ENCODE data around the gene IGF1. TPM values are rescaled to one million over a fixed set of nuclear protein-coding genes. Genes with fewer than 3 reads are reported as not detected.

The IGF1 gene
- total RNA-seq, 1 experiment from 2014 or later: 0.20 TPM

- no peaks in the 10 kb centered on the region for H3K4me1 ChIP-seq
- no peaks in the 10 kb centered on the region for H3K9me3 ChIP-seq (replicated peaks)
- H3K4me3 ChIP-seq: no peak overlapping the region
- H3K36me3 ChIP-seq: no peaks in the 10 kb centered on the region
- H3K27me3 ChIP-seq: no peaks in the 10 kb centered on the region
- no peak for DNase-seq
- no peak overlapping the region for H3K27ac ChIP-seq
Observed at GRCh38 chr12:102413396-102413795, 67.0 kb downstream of the IGF1 start.

- DNase-seq: no peak
- H3K36me3 ChIP-seq: no peaks in the 10 kb centered on the region
- H3K27ac ChIP-seq: no peak overlapping the region
- H3K4me1 ChIP-seq: no peaks in the 10 kb centered on the region
- H3K4me3 ChIP-seq: no peak overlapping the region
- H3K9me3 ChIP-seq (replicated peaks): no peaks in the 10 kb centered on the region
- H3K27me3 ChIP-seq: no peaks in the 10 kb centered on the region
Observed at GRCh38 chr12:102410511-102410910, 69.9 kb downstream of the IGF1 start.

DNA sequence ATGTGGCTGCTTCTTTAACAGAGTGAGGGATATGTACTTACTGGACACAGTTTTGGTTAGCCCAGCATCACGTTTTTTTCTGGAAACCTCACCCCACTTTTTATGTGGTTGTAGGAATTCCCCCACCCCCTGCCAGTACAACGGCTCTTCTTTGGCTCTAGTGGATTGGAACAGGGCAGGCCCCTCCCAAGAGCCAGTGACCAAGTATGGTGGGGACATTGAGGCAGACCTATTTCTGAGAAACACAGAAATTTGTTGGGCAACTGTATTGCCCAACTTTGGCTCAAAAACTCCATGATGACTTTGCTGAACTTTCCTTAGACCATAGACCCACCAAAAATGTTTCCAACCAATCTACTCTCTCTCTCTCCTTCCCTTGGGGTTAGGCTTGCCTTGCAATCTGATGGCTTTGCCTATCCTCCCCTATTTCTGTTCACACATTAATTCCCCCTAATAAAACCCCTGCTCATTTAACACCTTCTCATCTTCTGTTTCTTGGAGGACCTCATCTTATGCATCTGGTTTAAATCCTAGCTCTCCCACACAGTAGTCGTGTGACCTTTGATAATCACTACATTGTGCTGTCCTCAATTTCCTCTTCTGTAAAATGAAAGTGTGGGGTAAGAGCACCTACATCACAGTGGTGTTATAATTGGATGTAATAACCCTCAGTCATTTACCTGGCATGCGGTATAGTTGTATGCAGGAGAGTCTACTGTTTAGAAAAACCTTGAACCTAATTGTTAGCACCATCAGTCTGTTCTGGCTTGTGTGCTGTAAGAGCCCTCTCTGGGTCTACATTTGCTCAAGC, 71.7 kb downstream of the IGF1 start:
- no peak for DNase-seq
- Histone ChIP-seq H3K4me1 (no peaks in the 10 kb centered on the region), H3K9me3 (replicated peaks) (no peaks in the 10 kb centered on the region)

DNA sequence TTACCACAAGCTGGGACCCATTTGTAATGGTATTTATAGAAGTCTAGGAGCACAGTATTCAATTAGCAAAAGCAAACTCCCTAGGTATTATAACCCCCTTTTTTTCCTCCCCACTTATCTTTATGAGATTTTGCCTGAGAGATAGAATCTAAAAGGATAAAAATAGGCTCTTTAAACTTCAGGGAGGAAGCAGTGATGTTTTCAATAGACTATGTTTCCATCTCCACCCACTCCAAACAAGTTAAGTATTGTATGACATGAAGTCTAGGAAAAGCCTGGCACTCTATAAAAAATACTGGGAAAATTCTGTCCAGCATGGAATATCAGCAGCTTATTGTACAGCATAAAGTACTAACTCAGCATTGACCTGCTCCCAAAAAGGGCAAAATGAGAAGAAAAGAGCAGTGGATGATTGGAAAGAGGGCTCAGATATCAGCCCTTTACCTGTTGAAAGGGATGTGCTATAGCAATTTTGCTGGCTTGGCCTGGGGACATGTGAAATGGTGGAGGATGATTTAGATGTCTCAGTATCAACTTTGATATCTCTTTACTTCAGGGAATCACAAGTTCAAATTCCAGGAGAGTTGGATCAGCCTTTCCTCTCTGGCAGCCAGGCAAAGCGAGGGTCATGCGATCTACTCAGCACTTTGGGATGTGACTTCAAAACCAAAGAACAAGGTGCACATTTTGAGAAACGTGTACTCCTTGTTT, 72.4 kb downstream of the IGF1 start:
- Histone ChIP-seq H3K4me1 (no peaks in the 10 kb centered on the region), H3K27me3 (no peaks in the 10 kb centered on the region), H3K9me3 (replicated peaks) (no peaks in the 10 kb centered on the region), H3K36me3 (no peaks in the 10 kb centered on the region), H3K27ac (no peak overlapping the region), H3K4me3 (no peak overlapping the region)
- no peak for DNase-seq

More for the DNA sequence above, 71.7 kb downstream of the IGF1 start:
- no peaks in the 10 kb centered on the region for H3K27me3 ChIP-seq
- no peaks in the 10 kb centered on the region for H3K36me3 ChIP-seq
- no peak overlapping the region for H3K27ac ChIP-seq
- no peak overlapping the region for H3K4me3 ChIP-seq

GRCh38 chr12:102406033-102406584, 74.3 kb downstream of the IGF1 start:
- Histone ChIP-seq H3K27ac (no peak overlapping the region), H3K4me3 (no peak overlapping the region), H3K36me3 (no peaks in the 10 kb centered on the region), H3K9me3 (replicated peaks) (no peaks in the 10 kb centered on the region), H3K4me1 (no peaks in the 10 kb centered on the region), H3K27me3 (no peaks in the 10 kb centered on the region)
- peak; percentile 19 to 45 for DNase-seq

DNA sequence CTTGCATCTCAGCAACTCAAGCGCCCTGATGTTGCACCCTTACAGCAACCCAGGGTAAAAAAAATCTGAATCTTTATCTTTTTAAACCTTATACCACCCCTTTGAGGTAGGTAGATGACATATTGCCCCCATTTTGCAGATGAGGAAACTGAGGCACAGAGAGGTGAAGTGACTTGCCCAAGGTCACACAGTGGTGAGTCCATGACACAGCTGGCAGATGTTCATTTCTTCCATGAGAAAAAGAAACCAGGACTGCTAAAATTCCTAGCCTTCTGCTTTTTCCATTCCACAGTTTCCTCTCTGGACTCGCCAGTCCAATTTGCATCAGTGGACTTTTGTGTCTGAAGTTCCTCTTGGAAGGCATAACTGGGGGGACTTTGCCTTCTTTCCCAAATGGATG, 79.3 kb downstream of the IGF1 start:
- no peak for DNase-seq
- Histone ChIP-seq H3K4me1 (no peaks in the 10 kb centered on the region), H3K9me3 (replicated peaks) (no peaks in the 10 kb centered on the region), H3K36me3 (no peaks in the 10 kb centered on the region), H3K4me3 (no peak overlapping the region), H3K27ac (no peak overlapping the region), H3K27me3 (no peaks in the 10 kb centered on the region)

DNA sequence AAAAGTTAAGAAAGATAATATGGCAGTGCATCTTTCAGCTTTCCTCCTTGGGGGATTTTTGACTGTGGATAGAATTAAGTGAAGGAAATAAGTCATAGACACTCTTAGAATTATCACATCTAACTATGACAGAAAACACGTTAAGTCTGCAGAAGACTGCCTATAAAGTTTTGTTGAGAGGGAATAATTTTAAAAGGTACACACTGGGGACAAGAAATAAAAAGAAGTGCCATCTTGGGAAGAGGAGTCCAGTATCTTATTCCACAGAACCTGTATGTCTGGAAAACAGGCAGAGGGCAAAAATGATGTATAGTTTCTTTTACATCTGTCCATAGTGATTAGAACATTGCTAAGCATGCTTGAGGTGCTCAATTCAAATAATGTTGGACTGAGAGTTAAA, 80.7 kb downstream of the IGF1 start:
- H3K9me3 ChIP-seq (replicated peaks): no peaks in the 10 kb centered on the region
- no peak for DNase-seq
- no peak overlapping the region for H3K27ac ChIP-seq
- no peaks in the 10 kb centered on the region for H3K4me1 ChIP-seq
- H3K36me3 ChIP-seq: no peaks in the 10 kb centered on the region
- H3K4me3 ChIP-seq: no peak overlapping the region
- H3K27me3 ChIP-seq: no peaks in the 10 kb centered on the region

- DNase-seq: no peak
- Histone ChIP-seq H3K4me1 (no peaks in the 10 kb centered on the region), H3K27me3 (no peaks in the 10 kb centered on the region), H3K36me3 (no peaks in the 10 kb centered on the region), H3K4me3 (no peak overlapping the region), H3K27ac (no peak overlapping the region), H3K9me3 (replicated peaks) (no peaks in the 10 kb centered on the region)
Observed at GRCh38 chr12:102396276-102396675, 84.1 kb downstream of the IGF1 start.

GRCh38 chr12:102394200-102394599, 86.2 kb downstream of the IGF1 start:
- no peak overlapping the region for H3K27ac ChIP-seq
- H3K9me3 ChIP-seq (replicated peaks): no peaks in the 10 kb centered on the region
- no peaks in the 10 kb centered on the region for H3K4me1 ChIP-seq
- no peaks in the 10 kb centered on the region for H3K27me3 ChIP-seq
- DNase-seq: no peak
- no peaks in the 10 kb centered on the region for H3K36me3 ChIP-seq
- H3K4me3 ChIP-seq: no peak overlapping the region

- no peaks in the 10 kb centered on the region for H3K9me3 ChIP-seq (replicated peaks)
- DNase-seq: no peak
- no peak overlapping the region for H3K4me3 ChIP-seq
- no peaks in the 10 kb centered on the region for H3K36me3 ChIP-seq
- no peaks in the 10 kb centered on the region for H3K4me1 ChIP-seq
- no peak overlapping the region for H3K27ac ChIP-seq
- H3K27me3 ChIP-seq: no peaks in the 10 kb centered on the region
Observed at GRCh38 chr12:102390068-102390467, 90.3 kb downstream of the IGF1 start.

- Histone ChIP-seq H3K27ac (no peak overlapping the region), H3K4me3 (no peak overlapping the region), H3K36me3 (no peaks in the 10 kb centered on the region), H3K9me3 (replicated peaks) (no peaks in the 10 kb centered on the region), H3K27me3 (no peaks in the 10 kb centered on the region), H3K4me1 (no peaks in the 10 kb centered on the region)
- no peak for DNase-seq
Observed at GRCh38 chr12:102388469-102388868, 91.9 kb downstream of the IGF1 start.

DNA sequence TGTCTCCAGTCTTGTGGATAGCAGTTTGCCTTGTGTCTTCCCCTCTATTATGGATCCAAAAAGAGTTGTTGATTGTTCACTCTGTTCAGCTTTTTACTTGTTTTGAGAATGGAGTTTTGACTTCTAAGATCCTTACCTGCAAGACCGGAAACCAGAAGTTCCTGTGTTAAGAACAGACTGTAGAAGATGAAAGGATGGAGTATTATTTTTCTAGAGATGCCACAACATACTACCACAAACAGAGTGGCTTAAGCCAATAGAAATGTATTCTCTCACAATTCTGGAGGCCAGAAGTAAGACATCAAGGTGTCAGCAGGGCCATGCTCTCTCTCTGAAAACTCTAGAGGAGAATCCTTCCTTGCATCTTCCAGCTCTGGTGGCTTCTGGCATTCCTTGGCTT, 95.0 kb downstream of the IGF1 start:
- no peak overlapping the region for H3K4me3 ChIP-seq

GRCh38 chr12:102379346-102380162, 100.8 kb downstream of the IGF1 start:
- DNase-seq: no peak
- Histone ChIP-seq H3K36me3 (no peaks in the 10 kb centered on the region), H3K9me3 (replicated peaks) (no peaks in the 10 kb centered on the region), H3K4me3 (no peak overlapping the region), H3K27ac (no peak overlapping the region), H3K27me3 (no peaks in the 10 kb centered on the region), H3K4me1 (no peaks in the 10 kb centered on the region)

More for the DNA sequence above, 95.0 kb downstream of the IGF1 start:
- Histone ChIP-seq H3K36me3 (no peaks in the 10 kb centered on the region), H3K27ac (no peak overlapping the region), H3K4me1 (no peaks in the 10 kb centered on the region), H3K27me3 (no peaks in the 10 kb centered on the region), H3K9me3 (replicated peaks) (no peaks in the 10 kb centered on the region)
- DNase-seq: no peak

DNA sequence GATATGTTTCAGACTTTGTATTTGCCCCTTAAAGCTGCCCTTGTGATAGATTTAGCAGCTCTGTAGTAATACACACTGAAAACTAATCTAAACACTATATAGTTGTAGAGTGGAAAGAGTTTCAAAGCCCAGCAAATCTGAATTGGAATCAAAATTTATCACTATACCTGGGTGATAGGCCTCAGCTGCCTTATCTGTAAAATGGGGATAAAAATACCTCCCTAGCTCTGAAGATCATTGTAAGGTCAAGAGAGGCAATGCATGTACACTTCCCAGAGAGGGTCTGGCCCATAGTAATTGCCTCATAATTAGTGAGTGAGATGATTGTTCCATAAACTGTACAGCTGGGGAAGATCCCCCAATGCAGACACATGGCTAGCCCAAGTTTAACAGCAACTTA, 103.6 kb downstream of the IGF1 start:
- Histone ChIP-seq H3K4me1 (no peaks in the 10 kb centered on the region), H3K27ac (no peak overlapping the region), H3K4me3 (no peak overlapping the region), H3K36me3 (no peaks in the 10 kb centered on the region), H3K9me3 (replicated peaks) (no peaks in the 10 kb centered on the region), H3K27me3 (no peaks in the 10 kb centered on the region)
- DNase-seq: no peak

Data from SJCRH30 (cell line).